ENCODE measurements around the gene TSNAXIP1.

Gene TSNAXIP1

GRCh38 chr16:67806428-67807147, at the start of gene TSNAXIP1, which contains the start of gene RANBP10:
TSNAXIP1 (plus strand) TSS chr16:67806889; CDS start chr16:67807150, 261 bp downstream.
RANBP10 (minus strand) TSS chr16:67806560; CDS start chr16:67806536, 24 bp downstream.
- peak; percentile 95 for DNase-seq (ENCODE audit: low read depth)

GRCh38 chr16:67758006-67758405, 48.7 kb upstream of the TSNAXIP1 start:
- DNase-seq (ENCODE audit: low read depth): no peak

GRCh38 chr16:67758966-67759365, 47.7 kb upstream of the TSNAXIP1 start:
- DNase-seq (ENCODE audit: low read depth): no peak

- no peak for DNase-seq (ENCODE audit: low read depth)
Measured at GRCh38 chr16:67760206-67760955, 46.3 kb upstream of the TSNAXIP1 start.

- no peak for DNase-seq (ENCODE audit: low read depth)
Measured at GRCh38 chr16:67760956-67761230, 45.8 kb upstream of the TSNAXIP1 start.

- no peak for DNase-seq (ENCODE audit: low read depth)
Measured at GRCh38 chr16:67761924-67762323, 44.8 kb upstream of the TSNAXIP1 start.

- no peak for DNase-seq (ENCODE audit: low read depth)
Measured at GRCh38 chr16:67762385-67762784, 44.3 kb upstream of the TSNAXIP1 start.

- DNase-seq (ENCODE audit: low read depth): no peak
Measured at GRCh38 chr16:67763066-67763465, 43.6 kb upstream of the TSNAXIP1 start.

- no peak for DNase-seq (ENCODE audit: low read depth)
Measured at GRCh38 chr16:67764158-67764667, 42.5 kb upstream of the TSNAXIP1 start.

GRCh38 chr16:67766291-67766690, 40.4 kb upstream of the TSNAXIP1 start:
- no peak for DNase-seq (ENCODE audit: low read depth)

GRCh38 chr16:67767953-67768352, 38.7 kb upstream of the TSNAXIP1 start:
- no peak for DNase-seq (ENCODE audit: low read depth)

GRCh38 chr16:67770346-67770991, 36.2 kb upstream of the TSNAXIP1 start:
- no peak for DNase-seq (ENCODE audit: low read depth)

- DNase-seq (ENCODE audit: low read depth): no peak
Measured at GRCh38 chr16:67773099-67773498, 33.6 kb upstream of the TSNAXIP1 start.

GRCh38 chr16:67773569-67774456, 32.9 kb upstream of the TSNAXIP1 start:
- DNase-seq (ENCODE audit: low read depth): no peak

- DNase-seq (ENCODE audit: low read depth): no peak
Measured at GRCh38 chr16:67774457-67774853, 32.2 kb upstream of the TSNAXIP1 start.

- no peak for DNase-seq (ENCODE audit: low read depth)
Measured at GRCh38 chr16:67775273-67775672, 31.4 kb upstream of the TSNAXIP1 start.

GRCh38 chr16:67779256-67780014, 27.3 kb upstream of the TSNAXIP1 start:
- DNase-seq (ENCODE audit: low read depth): no peak

GRCh38 chr16:67780847-67781564, 25.7 kb upstream of the TSNAXIP1 start:
- DNase-seq (ENCODE audit: low read depth): no peak

GRCh38 chr16:67781565-67781921, 25.1 kb upstream of the TSNAXIP1 start:
- DNase-seq (ENCODE audit: low read depth): no peak

GRCh38 chr16:67782567-67783352, 23.9 kb upstream of the TSNAXIP1 start:
- DNase-seq (ENCODE audit: low read depth): no peak
